GM23338 (cell line): ENCODE results near the gene ARHGEF17. TPM values are rescaled to one million over a fixed set of nuclear protein-coding genes. Genes with fewer than 3 reads are reported as not detected.

ENCODE experiments used
- ATAC-seq: fragments of 200-7000 bp; cut with Tn5 transposase; 3 replicates; pipeline ENCODE4 v1.9.1; 2020
- DNase-seq: peaks from one replicate; pipeline ENCODE4 v3.0.0-alpha.2; 2015; ENCODE audit warnings: low spot score
- H2AFZ ChIP-seq: fragments of 200-600 bp; sonication (generic); 2 replicates; pipeline ENCODE4 v1.8.0; 2016; ENCODE audit warnings: antibody characterized with exemption, mild to moderate bottlenecking, moderate library complexity
- H3F3A ChIP-seq: fragments of 200-600 bp; sonication (generic); replicated peaks from 2 replicates; pipeline ENCODE4 v1.8.0; 2017; ENCODE audit warnings: antibody characterized with exemption, mixed run types, low read depth
- H3K27ac ChIP-seq: fragments of 200-600 bp; sonication (generic); 2 replicates; pipeline ENCODE4 v1.6.1; 2016; ENCODE audit warnings: low read depth
- H3K27me3 ChIP-seq: fragments of 200-600 bp; sonication (generic); 2 replicates; pipeline ENCODE4 v1.8.0; 2016; ENCODE audit warnings: mild to moderate bottlenecking, mixed run types, moderate library complexity; ENCODE audit not compliant: insufficient read depth
- H3K36me3 ChIP-seq: fragments of 200-600 bp; sonication (generic); 2 replicates; pipeline ENCODE4 v1.8.0; 2016; ENCODE audit warnings: mild to moderate bottlenecking; ENCODE audit not compliant: insufficient read depth
- H3K4me1 ChIP-seq: fragments of 200-600 bp; sonication (generic); 2 replicates; pipeline ENCODE4 v1.8.0; 2016; ENCODE audit warnings: mild to moderate bottlenecking, moderate library complexity; ENCODE audit not compliant: insufficient read depth
- H3K4me2 ChIP-seq: fragments of 200-600 bp; sonication (generic); 2 replicates; pipeline ENCODE4 v1.7.1; 2017; ENCODE audit warnings: mixed run types
- H3K4me3 ChIP-seq: fragments of 200-600 bp; sonication (generic); 2 replicates; pipeline ENCODE4 v1.6.1; 2016; ENCODE audit warnings: mixed run types
- H3K79me2 ChIP-seq: fragments of 200-600 bp; sonication (generic); replicated peaks from 2 replicates; pipeline ENCODE4 v1.8.0; 2017; ENCODE audit warnings: mild to moderate bottlenecking; ENCODE audit not compliant: insufficient read depth
- H3K9me2 ChIP-seq: fragments of 200-600 bp; sonication (generic); 2 replicates; pipeline ENCODE4 v1.8.0; 2017; ENCODE audit not compliant: insufficient read depth
- H4K20me1 ChIP-seq: fragments of 200-600 bp; sonication (generic); replicated peaks from 2 replicates; pipeline ENCODE4 v1.8.0; 2017; ENCODE audit warnings: mild to moderate bottlenecking; ENCODE audit not compliant: insufficient read depth
- H3K27ac Mint-ChIP-seq: 2 replicates; pipeline ENCODE4 v1.8.0; 2020; ENCODE audit warnings: inconsistent platforms, mild to moderate bottlenecking, moderate library complexity, mixed read lengths
- H3K27me3 Mint-ChIP-seq: 3 replicates; pipeline ENCODE4 v1.8.0; 2022; ENCODE audit warnings: low read depth, mild to moderate bottlenecking, moderate library complexity, mixed read lengths, inconsistent platforms; ENCODE audit not compliant: insufficient read depth, poor library complexity
- H3K36me3 Mint-ChIP-seq: 3 replicates; pipeline ENCODE4 v1.8.0; 2021; ENCODE audit warnings: low read depth, mild to moderate bottlenecking, inconsistent platforms, moderate library complexity, mixed read lengths
- H3K4me1 Mint-ChIP-seq: 3 replicates; pipeline ENCODE4 v1.8.0; 2020; ENCODE audit warnings: mild to moderate bottlenecking, inconsistent platforms, mixed read lengths
- H3K4me3 Mint-ChIP-seq: 3 replicates; pipeline ENCODE4 v1.8.0; 2021; ENCODE audit warnings: moderate library complexity, mild to moderate bottlenecking, inconsistent platforms, mixed read lengths
- H3K9me3 Mint-ChIP-seq: 3 replicates; pipeline ENCODE4 v1.8.0; 2020; ENCODE audit warnings: moderate library complexity, mild to moderate bottlenecking, inconsistent platforms, mixed read lengths
- CREB1 ChIP-seq: fragments of 250-450 bp; sonication (Bioruptor Pico); IDR thresholded peaks from 2 replicates; pipeline ENCODE4 v1.5.0; 2020; ENCODE audit warnings: low read depth, mild to moderate bottlenecking, moderate library complexity
- EZH2phosphoT487 ChIP-seq: fragments of 200-600 bp; sonication (generic); IDR thresholded peaks from one replicate; pipeline ENCODE4 v1.8.1; 2018; ENCODE audit warnings: antibody characterized with exemption; ENCODE audit not compliant: unreplicated experiment
- NANOG ChIP-seq: IDR thresholded peaks from 2 replicates; pipeline ENCODE4 v1.6.1; 2016; ENCODE audit warnings: antibody characterized with exemption, borderline replicate concordance
- STAT1 ChIP-seq: IDR thresholded peaks from one replicate; pipeline ENCODE4 v1.6.1; 2016; ENCODE audit warnings: antibody characterized with exemption; ENCODE audit not compliant: unreplicated experiment
- polyA plus RNA-seq: library from polyadenylated mRNA; unstranded; fragments of >200 nt; fragmentation: Nextera tagmentation; extraction: Ambion mirVana; gene quantifications from 2 replicates; pipeline ENCODE4 v1.2.1, GENCODE V29; 2016
- total RNA-seq: library from RNA; depleted of rRNA; stranded (reverse); fragments of >200 nt; shearing (Covaris generic); gene quantifications from 2 replicates; pipeline ENCODE4 v1.2.3, GENCODE V29; 2014
- TF ChIP-seq, protein P1 (sequence below): IDR thresholded peaks from one replicate; pipeline ENCODE4 v1.6.1; 2018; ENCODE audit warnings: antibody characterized with exemption; ENCODE audit not compliant: unreplicated experiment
- TF ChIP-seq, protein P2 (sequence below): fragments of 250-450 bp; sonication (Bioruptor Pico); IDR thresholded peaks from 2 replicates; pipeline ENCODE4 v1.5.0; 2020; ENCODE audit warnings: mild to moderate bottlenecking, moderate library complexity
- TF ChIP-seq, protein P3 (sequence below), 2 experiments: fragments of 200-600 bp in 1 of 2; sonication (generic) in 1 of 2; conservative IDR thresholded peaks; 2 replicates each; pipeline versions ENCODE4 v1.5.1 to v1.6.1; 2016 to 2017; ENCODE audit warnings: antibody characterized with exemption in 2 of 2, low read depth in 2 of 2, mild to moderate bottlenecking in 2 of 2, moderate library complexity in 1 of 2

ARHGEF17 gene
- total and polyA plus RNA-seq, 2 experiments from 2014 or later: 2.9 to 15.0 TPM

DNA sequence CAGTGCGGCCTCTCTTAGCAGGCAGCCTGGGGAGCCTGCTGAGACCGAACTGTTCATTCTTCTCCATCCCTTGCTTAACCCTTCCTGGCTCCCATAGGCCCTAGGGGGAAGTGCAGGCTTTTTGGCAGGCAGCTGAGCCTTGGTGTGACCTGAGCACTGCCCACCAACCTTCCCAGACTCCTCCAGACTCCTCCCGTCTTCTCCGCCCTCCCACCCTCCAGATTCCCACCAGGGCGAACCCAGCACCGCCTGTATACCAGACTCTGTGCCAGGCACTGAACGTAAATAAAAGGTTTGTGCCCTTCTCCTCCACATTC lies 76.0 kb downstream of the ARHGEF17 start:
- Histone ChIP-seq H2AFZ (no peak overlapping the region), H3K4me1 (no peaks in the 10 kb centered on the region), H4K20me1 (no peaks in the 10 kb centered on the region; the same call in none of the 2 replicates), H3K9me2 (no peaks in the 10 kb centered on the region), H3K79me2 (peaks cover 5% of the 10 kb centered on the region), H3K27ac (no peak overlapping the region), H3K27me3 (no peaks in the 10 kb centered on the region), H3K4me3 (no peak overlapping the region), H3K36me3 (no peaks in the 10 kb centered on the region), H3F3A (no peaks in the 10 kb centered on the region), H3K4me2 (no peak overlapping the region)
- ATAC-seq (no peak), DNase-seq (no peak)
- no peaks in the 10 kb centered on the region for H3K9me3 Mint-ChIP-seq
- H3K27me3 Mint-ChIP-seq: peaks cover 5% of the 10 kb centered on the region
- peaks cover 23% of the 10 kb centered on the region for H3K4me1 Mint-ChIP-seq
- no peaks in the 10 kb centered on the region; the same call in 2 of the 3 replicates for H3K36me3 Mint-ChIP-seq
- TF ChIP-seq, protein P1, sequence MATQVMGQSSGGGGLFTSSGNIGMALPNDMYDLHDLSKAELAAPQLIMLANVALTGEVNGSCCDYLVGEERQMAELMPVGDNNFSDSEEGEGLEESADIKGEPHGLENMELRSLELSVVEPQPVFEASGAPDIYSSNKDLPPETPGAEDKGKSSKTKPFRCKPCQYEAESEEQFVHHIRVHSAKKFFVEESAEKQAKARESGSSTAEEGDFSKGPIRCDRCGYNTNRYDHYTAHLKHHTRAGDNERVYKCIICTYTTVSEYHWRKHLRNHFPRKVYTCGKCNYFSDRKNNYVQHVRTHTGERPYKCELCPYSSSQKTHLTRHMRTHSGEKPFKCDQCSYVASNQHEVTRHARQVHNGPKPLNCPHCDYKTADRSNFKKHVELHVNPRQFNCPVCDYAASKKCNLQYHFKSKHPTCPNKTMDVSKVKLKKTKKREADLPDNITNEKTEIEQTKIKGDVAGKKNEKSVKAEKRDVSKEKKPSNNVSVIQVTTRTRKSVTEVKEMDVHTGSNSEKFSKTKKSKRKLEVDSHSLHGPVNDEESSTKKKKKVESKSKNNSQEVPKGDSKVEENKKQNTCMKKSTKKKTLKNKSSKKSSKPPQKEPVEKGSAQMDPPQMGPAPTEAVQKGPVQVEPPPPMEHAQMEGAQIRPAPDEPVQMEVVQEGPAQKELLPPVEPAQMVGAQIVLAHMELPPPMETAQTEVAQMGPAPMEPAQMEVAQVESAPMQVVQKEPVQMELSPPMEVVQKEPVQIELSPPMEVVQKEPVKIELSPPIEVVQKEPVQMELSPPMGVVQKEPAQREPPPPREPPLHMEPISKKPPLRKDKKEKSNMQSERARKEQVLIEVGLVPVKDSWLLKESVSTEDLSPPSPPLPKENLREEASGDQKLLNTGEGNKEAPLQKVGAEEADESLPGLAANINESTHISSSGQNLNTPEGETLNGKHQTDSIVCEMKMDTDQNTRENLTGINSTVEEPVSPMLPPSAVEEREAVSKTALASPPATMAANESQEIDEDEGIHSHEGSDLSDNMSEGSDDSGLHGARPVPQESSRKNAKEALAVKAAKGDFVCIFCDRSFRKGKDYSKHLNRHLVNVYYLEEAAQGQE: no peak
- no peak for TF ChIP-seq EZH2phosphoT487
- TF ChIP-seq, protein P2, sequence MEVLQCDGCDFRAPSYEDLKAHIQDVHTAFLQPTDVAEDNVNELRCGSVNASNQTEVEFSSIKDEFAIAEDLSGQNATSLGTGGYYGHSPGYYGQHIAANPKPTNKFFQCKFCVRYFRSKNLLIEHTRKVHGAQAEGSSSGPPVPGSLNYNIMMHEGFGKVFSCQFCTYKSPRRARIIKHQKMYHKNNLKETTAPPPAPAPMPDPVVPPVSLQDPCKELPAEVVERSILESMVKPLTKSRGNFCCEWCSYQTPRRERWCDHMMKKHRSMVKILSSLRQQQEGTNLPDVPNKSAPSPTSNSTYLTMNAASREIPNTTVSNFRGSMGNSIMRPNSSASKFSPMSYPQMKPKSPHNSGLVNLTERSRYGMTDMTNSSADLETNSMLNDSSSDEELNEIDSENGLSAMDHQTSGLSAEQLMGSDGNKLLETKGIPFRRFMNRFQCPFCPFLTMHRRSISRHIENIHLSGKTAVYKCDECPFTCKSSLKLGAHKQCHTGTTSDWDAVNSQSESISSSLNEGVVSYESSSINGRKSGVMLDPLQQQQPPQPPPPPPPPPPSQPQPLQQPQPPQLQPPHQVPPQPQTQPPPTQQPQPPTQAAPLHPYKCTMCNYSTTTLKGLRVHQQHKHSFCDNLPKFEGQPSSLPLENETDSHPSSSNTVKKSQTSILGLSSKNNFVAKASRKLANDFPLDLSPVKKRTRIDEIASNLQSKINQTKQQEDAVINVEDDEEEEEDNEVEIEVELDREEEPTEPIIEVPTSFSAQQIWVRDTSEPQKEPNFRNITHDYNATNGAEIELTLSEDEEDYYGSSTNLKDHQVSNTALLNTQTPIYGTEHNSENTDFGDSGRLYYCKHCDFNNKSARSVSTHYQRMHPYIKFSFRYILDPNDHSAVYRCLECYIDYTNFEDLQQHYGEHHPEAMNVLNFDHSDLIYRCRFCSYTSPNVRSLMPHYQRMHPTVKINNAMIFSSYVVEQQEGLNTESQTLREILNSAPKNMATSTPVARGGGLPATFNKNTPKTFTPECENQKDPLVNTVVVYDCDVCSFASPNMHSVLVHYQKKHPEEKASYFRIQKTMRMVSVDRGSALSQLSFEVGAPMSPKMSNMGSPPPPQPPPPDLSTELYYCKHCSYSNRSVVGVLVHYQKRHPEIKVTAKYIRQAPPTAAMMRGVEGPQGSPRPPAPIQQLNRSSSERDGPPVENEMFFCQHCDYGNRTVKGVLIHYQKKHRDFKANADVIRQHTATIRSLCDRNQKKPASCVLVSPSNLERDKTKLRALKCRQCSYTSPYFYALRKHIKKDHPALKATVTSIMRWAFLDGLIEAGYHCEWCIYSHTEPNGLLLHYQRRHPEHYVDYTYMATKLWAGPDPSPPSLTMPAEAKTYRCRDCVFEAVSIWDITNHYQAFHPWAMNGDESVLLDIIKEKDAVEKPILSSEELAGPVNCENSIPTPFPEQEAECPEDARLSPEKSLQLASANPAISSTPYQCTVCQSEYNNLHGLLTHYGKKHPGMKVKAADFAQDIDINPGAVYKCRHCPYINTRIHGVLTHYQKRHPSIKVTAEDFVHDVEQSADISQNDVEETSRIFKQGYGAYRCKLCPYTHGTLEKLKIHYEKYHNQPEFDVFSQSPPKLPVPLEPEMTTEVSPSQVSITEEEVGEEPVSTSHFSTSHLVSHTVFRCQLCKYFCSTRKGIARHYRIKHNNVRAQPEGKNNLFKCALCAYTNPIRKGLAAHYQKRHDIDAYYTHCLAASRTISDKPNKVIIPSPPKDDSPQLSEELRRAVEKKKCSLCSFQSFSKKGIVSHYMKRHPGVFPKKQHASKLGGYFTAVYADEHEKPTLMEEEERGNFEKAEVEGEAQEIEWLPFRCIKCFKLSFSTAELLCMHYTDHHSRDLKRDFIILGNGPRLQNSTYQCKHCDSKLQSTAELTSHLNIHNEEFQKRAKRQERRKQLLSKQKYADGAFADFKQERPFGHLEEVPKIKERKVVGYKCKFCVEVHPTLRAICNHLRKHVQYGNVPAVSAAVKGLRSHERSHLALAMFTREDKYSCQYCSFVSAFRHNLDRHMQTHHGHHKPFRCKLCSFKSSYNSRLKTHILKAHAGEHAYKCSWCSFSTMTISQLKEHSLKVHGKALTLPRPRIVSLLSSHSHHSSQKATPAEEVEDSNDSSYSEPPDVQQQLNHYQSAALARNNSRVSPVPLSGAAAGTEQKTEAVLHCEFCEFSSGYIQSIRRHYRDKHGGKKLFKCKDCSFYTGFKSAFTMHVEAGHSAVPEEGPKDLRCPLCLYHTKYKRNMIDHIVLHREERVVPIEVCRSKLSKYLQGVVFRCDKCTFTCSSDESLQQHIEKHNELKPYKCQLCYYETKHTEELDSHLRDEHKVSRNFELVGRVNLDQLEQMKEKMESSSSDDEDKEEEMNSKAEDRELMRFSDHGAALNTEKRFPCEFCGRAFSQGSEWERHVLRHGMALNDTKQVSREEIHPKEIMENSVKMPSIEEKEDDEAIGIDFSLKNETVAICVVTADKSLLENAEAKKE (CRISPR knock-in tag): no peak
- no peak for TF ChIP-seq STAT1
- no peak for TF ChIP-seq NANOG
- no peak for TF ChIP-seq CREB1 (CRISPR knock-in tag)
- TF ChIP-seq, protein P3, sequence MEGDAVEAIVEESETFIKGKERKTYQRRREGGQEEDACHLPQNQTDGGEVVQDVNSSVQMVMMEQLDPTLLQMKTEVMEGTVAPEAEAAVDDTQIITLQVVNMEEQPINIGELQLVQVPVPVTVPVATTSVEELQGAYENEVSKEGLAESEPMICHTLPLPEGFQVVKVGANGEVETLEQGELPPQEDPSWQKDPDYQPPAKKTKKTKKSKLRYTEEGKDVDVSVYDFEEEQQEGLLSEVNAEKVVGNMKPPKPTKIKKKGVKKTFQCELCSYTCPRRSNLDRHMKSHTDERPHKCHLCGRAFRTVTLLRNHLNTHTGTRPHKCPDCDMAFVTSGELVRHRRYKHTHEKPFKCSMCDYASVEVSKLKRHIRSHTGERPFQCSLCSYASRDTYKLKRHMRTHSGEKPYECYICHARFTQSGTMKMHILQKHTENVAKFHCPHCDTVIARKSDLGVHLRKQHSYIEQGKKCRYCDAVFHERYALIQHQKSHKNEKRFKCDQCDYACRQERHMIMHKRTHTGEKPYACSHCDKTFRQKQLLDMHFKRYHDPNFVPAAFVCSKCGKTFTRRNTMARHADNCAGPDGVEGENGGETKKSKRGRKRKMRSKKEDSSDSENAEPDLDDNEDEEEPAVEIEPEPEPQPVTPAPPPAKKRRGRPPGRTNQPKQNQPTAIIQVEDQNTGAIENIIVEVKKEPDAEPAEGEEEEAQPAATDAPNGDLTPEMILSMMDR (conservative IDR thresholded peaks at IDR 0.05; ENCODE audit: low read depth in 2 of 2): no peak
- no peak overlapping the region for H3K4me3 Mint-ChIP-seq
- no peak overlapping the region for H3K27ac Mint-ChIP-seq
